PC-3 (cell line): ENCODE data around the gene DAB1. TPM values are rescaled to one million over a fixed set of nuclear protein-coding genes. Genes with fewer than 3 reads are reported as not detected.
A peak's percentile ranks its signal among the peaks of the same experiment; 100 is the strongest.

Source experiments
- ATAC-seq: fragments of 200-7000 bp; cut with Tn5 transposase; 2 replicates; pipeline ENCODE4 v1.9.1; 2020; ENCODE audit warnings: mild to moderate bottlenecking, moderate library complexity
- BruUV-seq: library from RNA; stranded (reverse); fragments of 400-500 nt; replicated peaks from 2 replicates; lab custom pipeline; 2021; lab: Mats Ljungman, UMichigan
- CTCF ChIA-PET: fragments of 300-600 bp; sonication (Branson Sonifier 250); formaldehyde crosslinking; loops from one replicate; lab custom pipeline; 2022; ENCODE audit warnings: antibody characterized with exemption; lab: Charles Lee
- POLR2A ChIA-PET: fragments of 300-600 bp; sonication (Branson Sonifier 250); formaldehyde crosslinking; loops from one replicate; lab custom pipeline; 2022; ENCODE audit warnings: antibody characterized with exemption; ENCODE audit not compliant: unreplicated experiment; lab: Charles Lee
- DNase-seq: peaks from one replicate; pipeline ENCODE4 v3.0.0-alpha.2; 2015
- H2AFZ ChIP-seq: fragments of 300-600 bp; sonication (generic); 2 replicates; pipeline ENCODE4 v1.6.0; 2016; ENCODE audit warnings: antibody characterized with exemption, low read length
- H3F3A ChIP-seq: fragments of 300-600 bp; sonication (generic); one replicate; pipeline ENCODE4 v1.6.0; 2017; ENCODE audit warnings: antibody characterized with exemption, low read length, control low read depth, mild to moderate bottlenecking; ENCODE audit not compliant: unreplicated experiment
- H3K27ac ChIP-seq: fragments of 300-600 bp; sonication (generic); 2 replicates; pipeline ENCODE4 v1.5.1; 2016; ENCODE audit warnings: mild to moderate bottlenecking, low read length
- H3K27me3 ChIP-seq: fragments of 300-600 bp; sonication (generic); 2 replicates; pipeline ENCODE4 v1.6.1; 2016; ENCODE audit warnings: low read length, mixed read lengths
- H3K36me3 ChIP-seq: fragments of 300-600 bp; sonication (generic); 2 replicates; pipeline ENCODE4 v1.6.1; 2016; ENCODE audit warnings: low read depth, mixed run types, low read length, mixed read lengths
- H3K4me1 ChIP-seq: fragments of 300-600 bp; sonication (generic); 2 replicates; pipeline ENCODE4 v1.5.1; 2016; ENCODE audit warnings: low read length; ENCODE audit not compliant: insufficient read depth
- H3K4me2 ChIP-seq: fragments of 300-600 bp; sonication (generic); 2 replicates; pipeline ENCODE4 v1.6.0; 2016; ENCODE audit warnings: low read length
- H3K4me3 ChIP-seq: fragments of 300-600 bp; sonication (generic); 2 replicates; pipeline ENCODE4 v1.5.1; 2016; ENCODE audit warnings: mild to moderate bottlenecking, low read length, mixed read lengths
- H3K79me2 ChIP-seq: fragments of 300-600 bp; sonication (generic); 2 replicates; pipeline ENCODE4 v1.6.1; 2017; ENCODE audit warnings: low read length, mixed read lengths
- H3K9ac ChIP-seq: fragments of 300-600 bp; sonication (generic); 2 replicates; pipeline ENCODE4 v1.6.0; 2016; ENCODE audit warnings: mild to moderate bottlenecking, low read length
- H3K9me2 ChIP-seq: fragments of 300-600 bp; sonication (generic); replicated peaks from 2 replicates; pipeline ENCODE4 v1.6.1; 2016; ENCODE audit warnings: mixed run types, low read length, mixed read lengths
- H3K9me3 ChIP-seq: fragments of 300-600 bp; sonication (generic); 2 replicates; pipeline ENCODE4 v1.6.1; 2016; ENCODE audit warnings: low read length, mixed read lengths
- H4K20me1 ChIP-seq: fragments of 300-600 bp; sonication (generic); 2 replicates; pipeline ENCODE4 v1.6.1; 2016; ENCODE audit warnings: low read length, mixed read lengths
- CTCF ChIP-seq: fragments of 300-600 bp; sonication (generic); conservative IDR thresholded peaks from 2 replicates; pipeline ENCODE4 v1.5.1; 2017; ENCODE audit warnings: antibody characterized with exemption, low read depth, mild to moderate bottlenecking, low read length
- EZH2 ChIP-seq: fragments of 300-600 bp; sonication (generic); IDR thresholded peaks from one replicate; pipeline ENCODE4 v1.6.1; 2017; ENCODE audit warnings: antibody characterized with exemption, mild to moderate bottlenecking, low read length; ENCODE audit not compliant: unreplicated experiment
- EZH2phosphoT487 ChIP-seq: fragments of 300-600 bp; sonication (generic); IDR thresholded peaks from 2 replicates; pipeline ENCODE4 v1.6.1; 2018; ENCODE audit warnings: mild to moderate bottlenecking, antibody characterized with exemption, low read length, borderline replicate concordance
- intact Hi-C: fragments of 100-400 bp; cut with micrococcal nuclease; formaldehyde crosslinking; loops from 2 replicates; pipeline ENCODE4 v1.9.0; 2023
- total RNA-seq: library from RNA; depleted of rRNA; stranded (reverse); fragments of >200 nt; gene quantifications from 2 replicates; pipeline ENCODE4 v1.2.3, GENCODE V29; 2014

The DAB1 gene
- total RNA-seq, 1 experiment from 2014 or later, result not detected

DNA sequence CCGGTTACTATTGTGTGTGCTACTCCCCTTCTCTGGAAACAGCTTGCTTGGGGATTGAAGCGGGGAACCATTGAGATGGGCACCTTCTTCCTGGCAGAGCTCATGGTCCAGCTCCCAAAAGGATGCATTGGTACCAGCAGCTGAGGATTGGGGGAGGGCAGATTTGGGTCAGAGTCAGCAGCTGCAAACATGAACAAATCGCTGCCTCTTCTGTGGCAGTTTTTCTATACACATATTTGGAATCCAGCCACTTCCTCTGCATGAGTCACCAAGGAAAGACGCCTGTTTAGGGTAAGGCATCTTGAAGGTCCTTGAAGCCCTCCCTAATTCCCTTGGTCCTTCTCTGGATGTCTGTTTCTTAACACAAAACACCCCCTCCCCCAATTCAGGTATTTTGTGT is 104.7 kb downstream of the DAB1 start:
- Histone ChIP-seq H3K27ac (no peak overlapping the region), H3K36me3 (no peaks in the 10 kb centered on the region), H3F3A (no peaks in the 10 kb centered on the region), H4K20me1 (no peaks in the 10 kb centered on the region), H3K4me2 (no peak overlapping the region), H3K79me2 (no peaks in the 10 kb centered on the region), H3K27me3 (0 out of 2 replicates have a peak, but pooled peaks cover 2% of the 10 kb centered on the region), H3K4me1 (no peaks in the 10 kb centered on the region), H2AFZ (no peak overlapping the region), H3K9me2 (no peaks in the 10 kb centered on the region), H3K4me3 (no peak overlapping the region), H3K9me3 (no peaks in the 10 kb centered on the region), H3K9ac (no peak overlapping the region)
- DNase-seq (peak; percentile 46), ATAC-seq (no peak)
- POLR2A ChIA-PET, result no interaction called here
- TF ChIP-seq EZH2 (no peak), EZH2phosphoT487 (no peak), CTCF (no peak)
- BruUV-seq, result no TSS peak
- CTCF ChIA-PET, result no interaction called here
- intact Hi-C loops, result no loop called here

DNA sequence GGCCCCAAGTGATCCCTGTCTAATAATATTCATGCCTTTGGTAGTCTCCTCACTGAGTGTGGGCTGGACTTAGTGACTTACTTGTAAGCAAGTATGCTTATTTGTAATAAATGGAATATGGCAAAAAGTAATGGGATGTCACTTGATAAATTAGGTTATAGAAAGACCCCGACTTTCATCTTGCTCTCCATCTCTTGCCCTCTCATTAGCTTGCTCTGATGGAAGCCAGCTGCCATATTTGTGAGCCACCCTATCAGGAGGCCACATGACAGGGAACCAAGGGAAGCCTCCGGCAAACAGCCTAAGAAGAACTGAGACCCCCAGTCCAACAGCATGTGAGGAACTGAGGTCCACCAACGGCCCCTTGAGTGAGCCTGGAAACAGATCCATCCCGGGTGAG is 107.0 kb downstream of the DAB1 start:
- Histone ChIP-seq H3F3A (no peaks in the 10 kb centered on the region), H3K27me3 (no peaks in the 10 kb centered on the region), H3K36me3 (no peaks in the 10 kb centered on the region), H3K79me2 (no peaks in the 10 kb centered on the region), H3K9ac (no peak overlapping the region), H3K27ac (no peak overlapping the region), H3K4me3 (no peak overlapping the region), H3K9me2 (no peaks in the 10 kb centered on the region), H2AFZ (no peak overlapping the region), H3K9me3 (no peaks in the 10 kb centered on the region), H4K20me1 (no peaks in the 10 kb centered on the region), H3K4me2 (no peak overlapping the region), H3K4me1 (no peaks in the 10 kb centered on the region)
- POLR2A ChIA-PET, result no interaction called here
- CTCF ChIA-PET, result no interaction called here
- intact Hi-C loops, result no loop called here
- TF ChIP-seq EZH2phosphoT487 (no peak), EZH2 (no peak), CTCF (no peak)
- BruUV-seq, result no TSS peak
- ATAC-seq, result no peak
- DNase-seq, result no peak

DNA sequence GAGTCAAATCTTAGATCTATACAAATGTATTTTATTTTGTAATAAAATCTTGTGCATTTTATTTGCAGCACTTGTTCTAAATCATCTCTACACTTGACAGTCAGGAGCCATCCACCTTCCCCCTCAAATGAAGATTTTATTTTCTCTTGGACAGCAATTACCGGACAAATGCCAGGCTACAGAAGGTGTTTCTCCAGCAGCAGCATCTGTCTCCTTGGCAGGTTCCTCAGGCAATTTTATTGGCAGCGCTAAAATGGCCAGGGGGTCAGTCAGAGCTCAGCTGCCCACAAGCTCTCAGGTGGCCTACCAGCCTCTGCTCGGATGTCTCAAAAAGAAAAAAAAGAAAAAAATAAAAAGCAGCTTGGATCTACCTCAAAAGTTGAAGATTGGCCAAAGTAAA is 107.6 kb downstream of the DAB1 start:
- BruUV-seq, result no TSS peak
- POLR2A ChIA-PET, result no interaction called here
- no peak for DNase-seq

More for the DNA sequence above, 107.6 kb downstream of the DAB1 start:
- Histone ChIP-seq H3K9ac (no peak overlapping the region), H3K79me2 (no peaks in the 10 kb centered on the region), H3K27ac (no peak overlapping the region), H2AFZ (no peak overlapping the region), H3K4me1 (no peaks in the 10 kb centered on the region), H3K9me2 (no peaks in the 10 kb centered on the region), H3K27me3 (no peaks in the 10 kb centered on the region), H4K20me1 (no peaks in the 10 kb centered on the region), H3K9me3 (no peaks in the 10 kb centered on the region), H3K36me3 (no peaks in the 10 kb centered on the region), H3F3A (no peaks in the 10 kb centered on the region), H3K4me3 (no peak overlapping the region), H3K4me2 (no peak overlapping the region)
- intact Hi-C loops, result no loop called here
- ATAC-seq, result no peak
- CTCF ChIA-PET, result no interaction called here
- no peak for TF ChIP-seq CTCF
- TF ChIP-seq EZH2phosphoT487, result no peak
- no peak for TF ChIP-seq EZH2
